ENCODE measurements around the gene DOCK9. TPM values are rescaled to one million over a fixed set of nuclear protein-coding genes. Genes with fewer than 3 reads are reported as not detected.

The DOCK9 gene
- total RNA-seq, 1 donor from 2014 or later: 56.3 TPM

DNA sequence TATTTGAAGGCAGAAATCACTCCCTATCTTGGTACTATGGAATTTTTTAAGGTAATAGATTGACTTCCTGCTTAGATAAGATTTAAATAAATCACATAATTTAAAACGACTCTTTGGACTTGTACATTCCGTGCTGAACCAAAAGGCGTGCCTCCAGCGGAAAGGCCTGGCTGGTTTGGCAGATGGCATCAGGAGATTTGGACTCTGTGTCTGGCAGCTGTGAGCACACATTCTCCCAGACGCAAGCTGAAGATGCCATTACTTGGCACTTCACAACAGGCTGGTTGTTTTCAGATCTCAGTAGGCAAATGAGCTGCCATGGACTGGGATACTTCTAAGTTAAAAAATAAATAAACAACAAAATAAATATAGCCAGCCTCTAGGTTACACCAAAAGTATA lies 120.9 kb downstream of the DOCK9 start:
- Mint-ChIP-seq H3K27ac (ENCODE audit: unreplicated experiment) (no peak overlapping the region), H3K4me1 (ENCODE audit: low read depth, unreplicated experiment) (no peaks in the 10 kb centered on the region), H3K9me3 (ENCODE audit: unreplicated experiment) (no peaks in the 10 kb centered on the region), H3K36me3 (ENCODE audit: low read depth, unreplicated experiment) (peaks cover 21% of the 10 kb centered on the region), H3K4me3 (ENCODE audit: unreplicated experiment) (no peak overlapping the region), H3K27me3 (ENCODE audit: low read depth, unreplicated experiment) (no peaks in the 10 kb centered on the region)
- Histone ChIP-seq H2AFZ (ENCODE audit: low read depth, low read length) (no peak overlapping the region), H3K27me3 (ENCODE audit: insufficient read depth, low read length) (no peaks in the 10 kb centered on the region), H3K27ac (ENCODE audit: low read depth, low read length) (no peak overlapping the region), H3K4me1 (ENCODE audit: insufficient read depth, low read length) (peaks cover 6% of the 10 kb centered on the region), H3K9me3 (ENCODE audit: insufficient read depth, low read depth, low read length) (no peaks in the 10 kb centered on the region), H4K20me1 (ENCODE audit: insufficient read depth, low read length) (no peaks in the 10 kb centered on the region), H3K4me2 (ENCODE audit: low read length) (no peak overlapping the region), H3K9ac (ENCODE audit: low read length) (no peak overlapping the region), H3K79me2 (ENCODE audit: insufficient read depth, low read length) (no peaks in the 10 kb centered on the region), H3K36me3 (ENCODE audit: insufficient read depth, low read length) (no peaks in the 10 kb centered on the region), H3K4me3 (ENCODE audit: insufficient read depth, low read depth, low read length) (no peak overlapping the region)
- no peak for TF ChIP-seq EZH2 (IDR thresholded peaks at IDR 0.05; ENCODE audit: insufficient read depth, low read length)
- TF ChIP-seq, protein P1, sequence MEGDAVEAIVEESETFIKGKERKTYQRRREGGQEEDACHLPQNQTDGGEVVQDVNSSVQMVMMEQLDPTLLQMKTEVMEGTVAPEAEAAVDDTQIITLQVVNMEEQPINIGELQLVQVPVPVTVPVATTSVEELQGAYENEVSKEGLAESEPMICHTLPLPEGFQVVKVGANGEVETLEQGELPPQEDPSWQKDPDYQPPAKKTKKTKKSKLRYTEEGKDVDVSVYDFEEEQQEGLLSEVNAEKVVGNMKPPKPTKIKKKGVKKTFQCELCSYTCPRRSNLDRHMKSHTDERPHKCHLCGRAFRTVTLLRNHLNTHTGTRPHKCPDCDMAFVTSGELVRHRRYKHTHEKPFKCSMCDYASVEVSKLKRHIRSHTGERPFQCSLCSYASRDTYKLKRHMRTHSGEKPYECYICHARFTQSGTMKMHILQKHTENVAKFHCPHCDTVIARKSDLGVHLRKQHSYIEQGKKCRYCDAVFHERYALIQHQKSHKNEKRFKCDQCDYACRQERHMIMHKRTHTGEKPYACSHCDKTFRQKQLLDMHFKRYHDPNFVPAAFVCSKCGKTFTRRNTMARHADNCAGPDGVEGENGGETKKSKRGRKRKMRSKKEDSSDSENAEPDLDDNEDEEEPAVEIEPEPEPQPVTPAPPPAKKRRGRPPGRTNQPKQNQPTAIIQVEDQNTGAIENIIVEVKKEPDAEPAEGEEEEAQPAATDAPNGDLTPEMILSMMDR (IDR thresholded peaks at IDR 0.05; ENCODE audit: insufficient read depth, low read depth, low read length): no peak
- DNase-seq (ENCODE audit: low read depth) (no peak), FAIRE-seq (no peak)

DNA sequence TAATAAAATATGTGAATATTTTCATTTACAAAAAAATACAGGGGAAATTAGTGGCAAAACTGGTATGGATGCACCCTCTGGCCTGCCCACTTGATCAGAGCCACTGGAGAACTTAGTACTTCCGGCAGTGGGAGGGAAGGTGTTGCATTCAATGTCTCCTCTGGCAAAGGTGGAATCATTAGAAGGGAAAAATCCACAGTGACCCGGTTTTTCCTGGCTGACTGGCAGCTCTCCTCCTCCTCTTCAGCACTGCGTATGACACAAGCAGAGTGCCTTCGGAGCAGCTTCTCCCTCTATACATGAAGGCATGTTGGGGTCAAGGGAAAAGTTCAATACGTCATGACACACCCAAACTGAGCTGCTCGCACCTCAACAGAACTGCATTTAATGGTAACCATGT lies 123.4 kb downstream of the DOCK9 start:
- H3K9me3 Mint-ChIP-seq (ENCODE audit: unreplicated experiment): no peaks in the 10 kb centered on the region
- DNase-seq (ENCODE audit: low read depth): no peak
- TF ChIP-seq EZH2 (IDR thresholded peaks at IDR 0.05; ENCODE audit: insufficient read depth, low read length): no peak
- TF ChIP-seq, protein P1 (IDR thresholded peaks at IDR 0.05; ENCODE audit: insufficient read depth, low read depth, low read length): no peak
- Histone ChIP-seq H3K9me3 (ENCODE audit: insufficient read depth, low read depth, low read length) (no peaks in the 10 kb centered on the region), H3K4me2 (ENCODE audit: low read length) (no peak overlapping the region), H3K79me2 (ENCODE audit: insufficient read depth, low read length) (no peaks in the 10 kb centered on the region), H3K4me3 (ENCODE audit: insufficient read depth, low read depth, low read length) (no peak overlapping the region), H3K4me1 (ENCODE audit: insufficient read depth, low read length) (peaks cover 6% of the 10 kb centered on the region), H2AFZ (ENCODE audit: low read depth, low read length) (no peak overlapping the region), H3K27me3 (ENCODE audit: insufficient read depth, low read length) (no peaks in the 10 kb centered on the region), H3K36me3 (ENCODE audit: insufficient read depth, low read length) (no peaks in the 10 kb centered on the region), H4K20me1 (ENCODE audit: insufficient read depth, low read length) (no peaks in the 10 kb centered on the region), H3K27ac (ENCODE audit: low read depth, low read length) (no peak overlapping the region), H3K9ac (ENCODE audit: low read length) (no peak overlapping the region)
- FAIRE-seq: no peak
- H3K36me3 Mint-ChIP-seq (ENCODE audit: low read depth, unreplicated experiment): peaks cover 15% of the 10 kb centered on the region
- no peak overlapping the region for H3K27ac Mint-ChIP-seq (ENCODE audit: unreplicated experiment)
- H3K27me3 Mint-ChIP-seq (ENCODE audit: low read depth, unreplicated experiment): no peaks in the 10 kb centered on the region
- H3K4me3 Mint-ChIP-seq (ENCODE audit: unreplicated experiment): no peak overlapping the region
- no peaks in the 10 kb centered on the region for H3K4me1 Mint-ChIP-seq (ENCODE audit: low read depth, unreplicated experiment)

DNA sequence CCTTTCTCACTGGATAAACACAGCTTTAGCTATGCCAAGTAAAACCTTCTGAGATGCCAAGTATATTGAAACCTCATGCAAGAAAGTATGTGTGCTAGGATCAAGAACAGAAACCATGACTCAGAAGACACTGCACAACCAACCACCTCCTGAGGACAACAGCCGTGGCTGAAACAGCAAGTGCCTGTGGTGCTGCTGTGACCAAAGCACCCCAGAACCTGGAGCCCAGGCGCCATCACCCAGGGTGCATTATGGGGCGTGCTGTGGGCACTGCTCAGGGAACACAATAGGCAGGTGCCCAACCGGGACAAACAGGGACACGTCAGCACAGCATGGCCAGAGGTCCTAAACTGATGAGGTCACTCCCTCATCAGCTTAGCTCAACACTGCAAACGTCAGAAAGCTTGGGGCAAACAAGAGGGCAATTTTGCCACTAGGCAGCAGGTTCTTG lies 124.1 kb downstream of the DOCK9 start:
- FAIRE-seq: peak; percentile 88
- H4K20me1 ChIP-seq (ENCODE audit: insufficient read depth, low read length): no peaks in the 10 kb centered on the region
- DNase-seq (ENCODE audit: low read depth): peak; percentile 59
- Mint-ChIP-seq H3K27ac (ENCODE audit: unreplicated experiment) (no peak overlapping the region), H3K9me3 (ENCODE audit: unreplicated experiment) (no peaks in the 10 kb centered on the region), H3K4me1 (ENCODE audit: low read depth, unreplicated experiment) (no peaks in the 10 kb centered on the region), H3K27me3 (ENCODE audit: low read depth, unreplicated experiment) (no peaks in the 10 kb centered on the region), H3K36me3 (ENCODE audit: low read depth, unreplicated experiment) (peaks cover 12% of the 10 kb centered on the region), H3K4me3 (ENCODE audit: unreplicated experiment) (no peak overlapping the region)
- no peak overlapping the region for H3K4me2 ChIP-seq (ENCODE audit: low read length)
- H3K36me3 ChIP-seq (ENCODE audit: insufficient read depth, low read length): no peaks in the 10 kb centered on the region
- H3K27me3 ChIP-seq (ENCODE audit: insufficient read depth, low read length): no peaks in the 10 kb centered on the region
- H3K9ac ChIP-seq (ENCODE audit: low read length): no peak overlapping the region
- H3K27ac ChIP-seq (ENCODE audit: low read depth, low read length): no peak overlapping the region
- no peaks in the 10 kb centered on the region for H3K79me2 ChIP-seq (ENCODE audit: insufficient read depth, low read length)
- H2AFZ ChIP-seq (ENCODE audit: low read depth, low read length): no peak overlapping the region
- H3K9me3 ChIP-seq (ENCODE audit: insufficient read depth, low read depth, low read length): no peaks in the 10 kb centered on the region
- H3K4me3 ChIP-seq (ENCODE audit: insufficient read depth, low read depth, low read length): no peak overlapping the region
- no peak for TF ChIP-seq EZH2 (IDR thresholded peaks at IDR 0.05; ENCODE audit: insufficient read depth, low read length)
- TF ChIP-seq, protein P1 (IDR thresholded peaks at IDR 0.05; ENCODE audit: insufficient read depth, low read depth, low read length): no peak
- peaks cover 9% of the 10 kb centered on the region for H3K4me1 ChIP-seq (ENCODE audit: insufficient read depth, low read length)
